T-helper 1 cell treated with Interleukin-12 subunit alpha and Interleukin-12 subunit beta and Interleukin-4 antibody, amounts not matched to agents 30 μg/mL and 1 μg/mL, for 36 hours (primary cell): ENCODE results near the gene DCAF7.
A peak's percentile ranks its signal among the peaks of the same experiment; 100 is the strongest.

Experiments used
- H3K27ac Mint-ChIP-seq: one replicate; pipeline ENCODE4 v1.8.0; 2021; ENCODE audit warnings: mild to moderate bottlenecking, mixed read lengths
- H3K27me3 Mint-ChIP-seq: one replicate; pipeline ENCODE4 v1.8.0; 2021; ENCODE audit warnings: low read depth, mixed read lengths
- H3K36me3 Mint-ChIP-seq: one replicate; pipeline ENCODE4 v1.8.0; 2021; ENCODE audit warnings: low read depth, mixed read lengths
- H3K4me1 Mint-ChIP-seq: one replicate; pipeline ENCODE4 v1.8.0; 2021; ENCODE audit warnings: low read depth, mixed read lengths
- H3K4me3 Mint-ChIP-seq: one replicate; pipeline ENCODE4 v1.8.0; 2021; ENCODE audit warnings: mild to moderate bottlenecking, moderate library complexity, mixed read lengths
- H3K9me3 Mint-ChIP-seq: one replicate; pipeline ENCODE4 v1.8.0; 2021; ENCODE audit warnings: mixed read lengths

DCAF7 gene

GRCh38 chr17:63610854-63611253 is 60.6 kb downstream of the DCAF7 start:
- Mint-ChIP-seq H3K9me3 (no peaks in the 10 kb centered on the region), H3K4me1 (peaks cover 31% of the 10 kb centered on the region), H3K4me3 (peak overlapping the region; percentile 70), H3K27me3 (no peaks in the 10 kb centered on the region), H3K27ac (peak overlapping the region; percentile 96), H3K36me3 (peaks cover 35% of the 10 kb centered on the region)

GRCh38 chr17:63611354-63611753 is 61.1 kb downstream of the DCAF7 start:
- Mint-ChIP-seq H3K4me1 (peaks cover 31% of the 10 kb centered on the region), H3K27ac (peak overlapping the region; percentile 96), H3K27me3 (no peaks in the 10 kb centered on the region), H3K4me3 (peak overlapping the region; percentile 70), H3K9me3 (no peaks in the 10 kb centered on the region), H3K36me3 (peaks cover 30% of the 10 kb centered on the region)

GRCh38 chr17:63613663-63614062 is 63.4 kb downstream of the DCAF7 start:
- H3K27ac Mint-ChIP-seq, result no peak overlapping the region
- no peaks in the 10 kb centered on the region for H3K9me3 Mint-ChIP-seq
- peaks cover 12% of the 10 kb centered on the region for H3K27me3 Mint-ChIP-seq
- H3K36me3 Mint-ChIP-seq, result peaks cover 10% of the 10 kb centered on the region
- H3K4me3 Mint-ChIP-seq, result no peak overlapping the region
- H3K4me1 Mint-ChIP-seq, result peaks cover 26% of the 10 kb centered on the region

- peak overlapping the region; percentile 92 for H3K4me3 Mint-ChIP-seq
- H3K4me1 Mint-ChIP-seq, result peaks cover 23% of the 10 kb centered on the region
- no peaks in the 10 kb centered on the region for H3K36me3 Mint-ChIP-seq
- H3K27me3 Mint-ChIP-seq, result peaks cover 12% of the 10 kb centered on the region
- peak overlapping the region; percentile 80 for H3K27ac Mint-ChIP-seq
- no peaks in the 10 kb centered on the region for H3K9me3 Mint-ChIP-seq
These were observed 71.0 kb downstream of the DCAF7 start for GRCh38 chr17:63621229-63621683.

- Mint-ChIP-seq H3K27me3 (peaks cover 12% of the 10 kb centered on the region), H3K36me3 (no peaks in the 10 kb centered on the region), H3K4me3 (peak within 1 kb of the TSS; percentile 99), H3K9me3 (no peaks in the 10 kb centered on the region), H3K4me1 (peaks cover 29% of the 10 kb centered on the region), H3K27ac (peak within 1 kb of the TSS; percentile 94)
These were observed 71.7 kb downstream of the DCAF7 start, which contains the start of gene MAP3K3 for GRCh38 chr17:63621684-63622573. MAP3K3 (plus strand) TSS chr17:63622417; CDS start chr17:63622760, 343 bp downstream.

- H3K9me3 Mint-ChIP-seq, result no peaks in the 10 kb centered on the region
- peak overlapping the region; percentile 99 for H3K4me3 Mint-ChIP-seq
- H3K36me3 Mint-ChIP-seq, result no peaks in the 10 kb centered on the region
- peak overlapping the region; percentile 94 for H3K27ac Mint-ChIP-seq
- H3K4me1 Mint-ChIP-seq, result peaks cover 30% of the 10 kb centered on the region
- H3K27me3 Mint-ChIP-seq, result peaks cover 7% of the 10 kb centered on the region
These were observed 72.5 kb downstream of the DCAF7 start for GRCh38 chr17:63622574-63623390.

- no peaks in the 10 kb centered on the region for H3K9me3 Mint-ChIP-seq
- peak overlapping the region; percentile 94 for H3K27ac Mint-ChIP-seq
- H3K36me3 Mint-ChIP-seq, result no peaks in the 10 kb centered on the region
- H3K27me3 Mint-ChIP-seq, result no peaks in the 10 kb centered on the region
- H3K4me1 Mint-ChIP-seq, result peaks cover 30% of the 10 kb centered on the region
- H3K4me3 Mint-ChIP-seq, result peak overlapping the region; percentile 99
These were observed 73.7 kb downstream of the DCAF7 start for GRCh38 chr17:63623786-63624530.

- H3K4me3 Mint-ChIP-seq, result peak overlapping the region; percentile 51
These were observed 74.2 kb downstream of the DCAF7 start for GRCh38 chr17:63624531-63624880.

GRCh38 chr17:63626551-63627180 is 76.4 kb downstream of the DCAF7 start:
- no peaks in the 10 kb centered on the region for H3K27me3 Mint-ChIP-seq
- H3K36me3 Mint-ChIP-seq, result no peaks in the 10 kb centered on the region
- H3K4me3 Mint-ChIP-seq, result no peak overlapping the region
- H3K4me1 Mint-ChIP-seq, result peaks cover 26% of the 10 kb centered on the region
- no peaks in the 10 kb centered on the region for H3K9me3 Mint-ChIP-seq
- no peak overlapping the region for H3K27ac Mint-ChIP-seq

More at GRCh38 chr17:63624531-63624880, 74.2 kb downstream of the DCAF7 start:
- Mint-ChIP-seq H3K27me3 (no peaks in the 10 kb centered on the region), H3K27ac (no peak overlapping the region), H3K9me3 (no peaks in the 10 kb centered on the region), H3K4me1 (peaks cover 30% of the 10 kb centered on the region), H3K36me3 (no peaks in the 10 kb centered on the region)

- Mint-ChIP-seq H3K4me1 (peaks cover 29% of the 10 kb centered on the region), H3K36me3 (peaks cover 11% of the 10 kb centered on the region), H3K27ac (no peak overlapping the region), H3K27me3 (no peaks in the 10 kb centered on the region), H3K4me3 (no peak overlapping the region), H3K9me3 (no peaks in the 10 kb centered on the region)
These were observed 79.3 kb downstream of the DCAF7 start for GRCh38 chr17:63629627-63630026.

- no peaks in the 10 kb centered on the region for H3K9me3 Mint-ChIP-seq
- H3K4me3 Mint-ChIP-seq, result no peak overlapping the region
- H3K27me3 Mint-ChIP-seq, result no peaks in the 10 kb centered on the region
- no peak overlapping the region for H3K27ac Mint-ChIP-seq
- H3K4me1 Mint-ChIP-seq, result peaks cover 24% of the 10 kb centered on the region
- H3K36me3 Mint-ChIP-seq, result peaks cover 12% of the 10 kb centered on the region
These were observed 80.8 kb downstream of the DCAF7 start for GRCh38 chr17:63631062-63631461.

GRCh38 chr17:63631626-63632025 is 81.3 kb downstream of the DCAF7 start:
- peaks cover 17% of the 10 kb centered on the region for H3K36me3 Mint-ChIP-seq
- no peak overlapping the region for H3K4me3 Mint-ChIP-seq
- H3K27me3 Mint-ChIP-seq, result no peaks in the 10 kb centered on the region
- no peaks in the 10 kb centered on the region for H3K9me3 Mint-ChIP-seq
- H3K27ac Mint-ChIP-seq, result no peak overlapping the region
- H3K4me1 Mint-ChIP-seq, result peaks cover 20% of the 10 kb centered on the region

GRCh38 chr17:63633742-63634141 is 83.5 kb downstream of the DCAF7 start:
- peaks cover 17% of the 10 kb centered on the region for H3K36me3 Mint-ChIP-seq
- no peaks in the 10 kb centered on the region for H3K27me3 Mint-ChIP-seq
- no peak overlapping the region for H3K4me3 Mint-ChIP-seq
- no peaks in the 10 kb centered on the region for H3K9me3 Mint-ChIP-seq
- no peak overlapping the region for H3K27ac Mint-ChIP-seq
- peaks cover 17% of the 10 kb centered on the region for H3K4me1 Mint-ChIP-seq

- H3K4me1 Mint-ChIP-seq, result peaks cover 20% of the 10 kb centered on the region
- peaks cover 17% of the 10 kb centered on the region for H3K36me3 Mint-ChIP-seq
- H3K27me3 Mint-ChIP-seq, result no peaks in the 10 kb centered on the region
- H3K27ac Mint-ChIP-seq, result peak overlapping the region; percentile 32
- no peaks in the 10 kb centered on the region for H3K9me3 Mint-ChIP-seq
- no peak overlapping the region for H3K4me3 Mint-ChIP-seq
These were observed 83.9 kb downstream of the DCAF7 start for GRCh38 chr17:63634163-63634562.
